C4-2B (cell line): ENCODE results near the gene EMX2.

ENCODE experiments used
- CTCF ChIP-seq: fragments of 450-650 bp; conservative IDR thresholded peaks from 2 replicates; pipeline ENCODE4 v1.5.1; 2017; ENCODE audit warnings: mild to moderate bottlenecking
- ZFX ChIP-seq: fragments of 450-650 bp; IDR thresholded peaks from 2 replicates; pipeline ENCODE4 v1.6.1; 2017

DNA sequence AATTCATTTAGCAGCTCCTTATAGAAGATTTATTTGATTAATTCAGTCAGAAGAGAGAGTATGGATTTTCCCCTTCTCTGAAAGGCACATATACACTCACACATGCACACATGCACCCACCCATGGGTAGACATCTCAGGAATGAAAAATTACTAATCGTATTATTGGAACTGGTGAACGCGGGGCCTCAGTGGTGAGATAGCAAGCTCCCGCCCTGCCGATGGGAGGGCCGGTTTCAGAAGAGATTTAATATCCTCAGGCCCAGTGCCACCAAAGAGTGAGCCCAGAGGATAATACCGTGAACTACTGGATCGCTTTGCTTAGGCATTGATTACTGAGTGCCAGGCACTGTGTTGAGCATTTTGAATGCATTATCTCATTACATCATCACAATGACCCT is 38.0 kb upstream of the EMX2 start:
- TF ChIP-seq CTCF (no peak), ZFX (no peak)
